H1 (cell line): Measurements from ENCODE around the gene ARHGEF1. TPM values are rescaled to one million over a fixed set of nuclear protein-coding genes. Genes with fewer than 3 reads are reported as not detected.

Source experiments
- CTCF ChIA-PET: fragments of 300-600 bp; sonication (Branson Sonifier 250); formaldehyde crosslinking; loops from one replicate; lab custom pipeline; 2021; ENCODE audit not compliant: partially characterized antibody; lab: Charles Lee
- POLR2A ChIA-PET: fragments of 300-600 bp; sonication (Branson Sonifier 250); formaldehyde crosslinking; loops from one replicate; lab custom pipeline; 2021; ENCODE audit warnings: inconsistent platforms; ENCODE audit not compliant: partially characterized antibody; lab: Charles Lee
- DNase-seq, 2 experiments: peaks; one replicate each; pipeline versions ENCODE4 v3.0.0 to v3.0.0-alpha.2; 2010 to 2022; ENCODE audit warnings: low spot score in 2 of 2, low read depth in 1 of 2, mixed read lengths in 1 of 2
- FAIRE-seq: peaks from 2 replicates; lab custom pipeline; 2011; peaks lifted over from hg19 to GRCh38; lab: Jason Lieb, UNC
- H2AFZ ChIP-seq: 2 replicates; pipeline ENCODE4 v1.8.1; 2012; ENCODE audit warnings: low read length, inconsistent platforms
- H2AK5ac ChIP-seq: 2 replicates; pipeline ENCODE4 v1.6.1; 2013; ENCODE audit warnings: low read depth, low read length
- H2BK120ac ChIP-seq: replicated peaks from 2 replicates; pipeline ENCODE3; 2013; ENCODE audit warnings: low read depth, low read length, inconsistent platforms
- H2BK12ac ChIP-seq: 2 replicates; pipeline ENCODE4 v1.6.1; 2013; ENCODE audit warnings: low read depth, low read length
- H2BK15ac ChIP-seq: 2 replicates; pipeline ENCODE4 v1.6.1; 2013; ENCODE audit warnings: low read length
- H2BK20ac ChIP-seq: 2 replicates; pipeline ENCODE4 v1.6.1; 2013; ENCODE audit warnings: low read length
- H2BK5ac ChIP-seq: 2 replicates; pipeline ENCODE4 v1.6.1; 2013; ENCODE audit warnings: low read depth, low read length
- H3K14ac ChIP-seq: 2 replicates; pipeline ENCODE4 v1.6.1; 2013; ENCODE audit warnings: inconsistent platforms; ENCODE audit not compliant: insufficient read length
- H3K18ac ChIP-seq: 2 replicates; pipeline ENCODE4 v1.6.1; 2013; ENCODE audit warnings: low read length; ENCODE audit errors: extremely low read depth
- H3K23ac ChIP-seq: 2 replicates; pipeline ENCODE4 v1.6.1; 2013; ENCODE audit warnings: inconsistent platforms; ENCODE audit not compliant: insufficient read length
- H3K23me2 ChIP-seq: 2 replicates; pipeline ENCODE4 v1.6.1; 2013; ENCODE audit warnings: low read depth, low read length
- H3K27ac ChIP-seq: 2 replicates; pipeline ENCODE4 v1.6.1; 2011; ENCODE audit warnings: low read depth, low read length, inconsistent platforms
- H3K27me3 ChIP-seq, 4 experiments: replicated peaks in 1 of 4; 1 replicate in 1 of 4; 2 replicates in 3 of 4; pipeline versions ENCODE4 v1.6.1 to v1.8.1; 2011 to 2013; ENCODE audit warnings: low read length in 3 of 4, mild to moderate bottlenecking in 3 of 4, inconsistent platforms in 2 of 4, mixed read lengths in 2 of 4, moderate library complexity in 1 of 4; ENCODE audit not compliant: control insufficient read depth in 3 of 4, insufficient read depth in 3 of 4; ENCODE audit errors: extremely low read depth in 1 of 4
- H3K36me3 ChIP-seq, 4 experiments: 2 replicates each; pipeline versions ENCODE4 v1.6.1 to v1.8.1; 2011 to 2013; ENCODE audit warnings: mild to moderate bottlenecking in 4 of 4, low read length in 3 of 4, moderate library complexity in 2 of 4, control low read depth in 1 of 4, inconsistent platforms in 1 of 4; ENCODE audit not compliant: insufficient read depth in 4 of 4, control insufficient read depth in 2 of 4
- H3K4ac ChIP-seq: replicated peaks from 2 replicates; pipeline ENCODE3; 2013; ENCODE audit warnings: low read length, low read depth, mixed read lengths, inconsistent platforms; ENCODE audit not compliant: insufficient read length
- H3K4me1 ChIP-seq, 4 experiments: replicated peaks in 1 of 4; 1 replicate in 1 of 4; 2 replicates in 3 of 4; pipeline versions ENCODE4 v1.6.1 to v1.8.1; 2011 to 2013; ENCODE audit warnings: low read length in 3 of 4, inconsistent platforms in 2 of 4, mixed read lengths in 1 of 4; ENCODE audit not compliant: insufficient read depth in 4 of 4, control insufficient read depth in 3 of 4
- H3K4me2 ChIP-seq, 2 experiments: 2 replicates each; pipeline versions ENCODE4 v1.6.1 to v1.8.1; 2011 to 2013; ENCODE audit warnings: low read depth in 2 of 2, low read length in 2 of 2, control low read depth in 1 of 2, inconsistent platforms in 1 of 2, mild to moderate bottlenecking in 1 of 2; ENCODE audit not compliant: insufficient read depth in 1 of 2
- H3K4me3 ChIP-seq, 4 experiments: fragments of 200-600, 300-600 bp in 1 of 4; sonication (generic), shearing (Covaris generic), sonication (Bioruptor Twin) in 1 of 4; 2 replicates each; pipeline versions ENCODE4 v1.5.1 to v1.8.1; 2011 to 2016; ENCODE audit warnings: low read length in 4 of 4, low read depth in 3 of 4, control low read depth in 2 of 4, inconsistent platforms in 2 of 4, mild to moderate bottlenecking in 2 of 4, mixed read lengths in 1 of 4, moderate library complexity in 1 of 4; ENCODE audit not compliant: insufficient read depth in 2 of 4; ENCODE audit errors: extremely low read depth in 1 of 4
- H3K56ac ChIP-seq: replicated peaks from 2 replicates; pipeline ENCODE3; 2013; ENCODE audit warnings: low read depth, mild to moderate bottlenecking, mixed read lengths, low read length, inconsistent platforms; ENCODE audit not compliant: insufficient read length
- H3K79me1 ChIP-seq: 2 replicates; pipeline ENCODE4 v1.6.1; 2013; ENCODE audit warnings: low read depth, low read length, control low read depth
- H3K79me2 ChIP-seq, 2 experiments: 2 replicates each; pipeline versions ENCODE4 v1.6.1 to v1.8.1; 2012 to 2013; ENCODE audit warnings: low read length in 2 of 2, mild to moderate bottlenecking in 2 of 2, inconsistent platforms in 1 of 2; ENCODE audit not compliant: insufficient read depth in 2 of 2, control insufficient read depth in 1 of 2
- H3K9ac ChIP-seq, 4 experiments: replicated peaks in 1 of 4; 1 replicate in 1 of 4; 2 replicates in 3 of 4; pipeline versions ENCODE4 v1.6.1 to v1.8.1; 2011 to 2013; ENCODE audit warnings: low read depth in 3 of 4, low read length in 3 of 4, control low read depth in 2 of 4, mild to moderate bottlenecking in 2 of 4, moderate library complexity in 2 of 4, inconsistent platforms in 1 of 4; ENCODE audit errors: extremely low read depth in 1 of 4
- H3K9me3 ChIP-seq, 2 experiments: 2 replicates each; pipeline versions ENCODE4 v1.6.1 to v1.8.1; 2012 to 2013; ENCODE audit warnings: mild to moderate bottlenecking in 2 of 2, moderate library complexity in 2 of 2, control low read depth in 1 of 2, inconsistent platforms in 1 of 2, low read depth in 1 of 2, low read length in 1 of 2, mixed read lengths in 1 of 2; ENCODE audit not compliant: insufficient read depth in 2 of 2
- H4K20me1 ChIP-seq, 2 experiments: replicated peaks in 1 of 2; 2 replicates each; pipeline versions ENCODE3 to v1.8.1; 2011 to 2013; ENCODE audit warnings: inconsistent platforms in 2 of 2, low read length in 2 of 2, mild to moderate bottlenecking in 1 of 2; ENCODE audit not compliant: insufficient read depth in 2 of 2, control insufficient read depth in 1 of 2
- H4K5ac ChIP-seq: 2 replicates; pipeline ENCODE4 v1.6.1; 2013; ENCODE audit warnings: low read length, low read depth, mixed read lengths, inconsistent platforms; ENCODE audit not compliant: insufficient read length
- H4K8ac ChIP-seq: 2 replicates; pipeline ENCODE4 v1.8.0; 2013; ENCODE audit warnings: mild to moderate bottlenecking, moderate library complexity, low read length, inconsistent platforms; ENCODE audit not compliant: insufficient read depth; ENCODE audit errors: extremely low read depth
- H4K91ac ChIP-seq: replicated peaks from 2 replicates; pipeline ENCODE3; 2013; ENCODE audit warnings: low read length, mixed read lengths, inconsistent platforms; ENCODE audit not compliant: insufficient read length
- JUN ChIP-seq: IDR thresholded peaks from 2 replicates; pipeline ENCODE4 v1.6.1; 2011; ENCODE audit warnings: low read depth, mild to moderate bottlenecking, improper control_type of control experiment, low read length
- NRF1 ChIP-seq: IDR thresholded peaks from 2 replicates; pipeline ENCODE4 v1.6.1; 2011; ENCODE audit warnings: mild to moderate bottlenecking, low read depth, low read length, improper control_type of control experiment
- POLR2A ChIP-seq, 2 experiments: IDR thresholded peaks; 1 replicate in 1 of 2; 2 replicates in 1 of 2; pipeline ENCODE4 v1.6.1; 2011; ENCODE audit warnings: low read depth in 2 of 2, low read length in 2 of 2, mild to moderate bottlenecking in 2 of 2; ENCODE audit errors: control extremely low read depth in 1 of 2
- RAD21 ChIP-seq, 2 experiments: IDR thresholded peaks in 1 of 2; conservative IDR thresholded peaks in 1 of 2; 2 replicates each; pipeline ENCODE4 v1.6.1; 2011; ENCODE audit warnings: low read depth in 2 of 2, low read length in 2 of 2, improper control_type of control experiment in 1 of 2, inconsistent platforms in 1 of 2, mild to moderate bottlenecking in 1 of 2, moderate library complexity in 1 of 2
- SIX5 ChIP-seq: IDR thresholded peaks from 2 replicates; pipeline ENCODE4 v1.6.1; 2011; ENCODE audit warnings: mild to moderate bottlenecking, low read depth, low read length
- SP4 ChIP-seq: IDR thresholded peaks from 2 replicates; pipeline ENCODE4 v1.6.1; 2012; ENCODE audit warnings: low read length, inconsistent platforms
- SUZ12 ChIP-seq: fragments of 200-600 bp; sonication (generic); IDR thresholded peaks from 2 replicates; pipeline ENCODE4 v1.6.1; 2012; ENCODE audit warnings: mild to moderate bottlenecking, inconsistent platforms, low read length, moderate library complexity, mixed read lengths
- whole genome bisulfite sequencing, 2 experiments: shearing (Covaris generic) in 1 of 2; methylation state at CpG; one replicate each; pipeline versions ENCODE4 v1.1.6 to v1.1.7; 2013 to 2015; ENCODE audit warnings: low lambda C conversion rate in 2 of 2, mixed read lengths in 2 of 2, inconsistent platforms in 1 of 2, low coverage in 1 of 2, missing lambda C conversion rate in 1 of 2; ENCODE audit not compliant: insufficient replicate concordance in 2 of 2, insufficient coverage in 1 of 2, insufficient read length in 1 of 2; ENCODE audit errors: extremely low coverage in 1 of 2, missing lambda C conversion rate in 1 of 2; 5-methylcytosine and 5-hydroxymethylcytosine counted together
- polyA plus RNA-seq, 7 experiments: library from polyadenylated mRNA; depleted of rRNA in 3 of 7; stranded (reverse) in 5 of 7; unstranded in 2 of 7; fragments of >200 nt in 5 of 7; fragments of 200-250 nt in 2 of 7; gene quantifications; 1 replicate in 5 of 7; 2 replicates in 1 of 7; 4 replicates in 1 of 7; pipeline versions ENCODE4 v1.2.1 to v1.2.3, GENCODE V29; 2011 to 2013; ENCODE audit warnings: missing spikeins in 2 of 7, mixed read lengths in 2 of 7
- total RNA-seq: library from RNA; stranded (reverse); fragmentation: NEBNext Ultra II Directional; extraction: Animal tissue kit (Norgen Biotek cat#: 25700); gene quantifications from 2 replicates; pipeline ENCODE4 v1.2.1, GENCODE V29; 2021
- TF ChIP-seq, protein P1 (sequence below): IDR thresholded peaks from 2 replicates; pipeline ENCODE4 v1.6.1; 2012; ENCODE audit warnings: inconsistent platforms
- TF ChIP-seq, protein P2 (sequence below): IDR thresholded peaks from 2 replicates; pipeline ENCODE4 v1.6.1; 2012; ENCODE audit warnings: low read length, inconsistent platforms
- TF ChIP-seq, protein P3 (sequence below): IDR thresholded peaks from 2 replicates; pipeline ENCODE4 v1.6.1; 2011; ENCODE audit warnings: low read depth, mild to moderate bottlenecking, low read length; ENCODE audit not compliant: insufficient read depth

ARHGEF1 gene
- total and polyA plus RNA-seq, 2 of the 8 experiments (the other 6 are each of a cell fraction or from before 2014, with no cell fraction given): 23.0 to 49.0 TPM

DNA sequence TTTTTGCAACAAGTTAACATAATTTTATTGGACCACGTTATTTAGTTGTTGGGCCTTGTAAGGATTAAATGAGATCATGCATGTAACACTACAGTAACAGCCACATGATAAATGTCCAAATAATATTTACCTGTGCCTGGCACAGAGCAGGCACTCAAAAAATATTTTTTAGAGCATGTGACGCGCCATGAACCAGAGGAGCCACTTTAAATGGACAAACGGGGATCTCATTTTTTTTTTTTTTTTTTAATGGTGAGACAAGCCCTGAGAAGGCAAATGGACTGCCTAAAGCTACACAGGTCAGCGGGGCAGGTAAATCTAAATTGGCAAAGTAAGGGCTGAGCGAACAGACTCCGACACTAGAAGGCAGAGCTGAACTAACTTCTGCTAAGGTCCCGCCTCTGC lies 23.8 kb upstream of the ARHGEF1 start:
- Histone ChIP-seq H3K23ac (no peak overlapping the region), H3K56ac (no peak overlapping the region)
- WGBS, 2 experiments: 8% methylated on average over 8 of the region's 8 CpGs; no CpG with 5 or more reads in 1 of the 2 experiments
- TF ChIP-seq, protein P1, sequence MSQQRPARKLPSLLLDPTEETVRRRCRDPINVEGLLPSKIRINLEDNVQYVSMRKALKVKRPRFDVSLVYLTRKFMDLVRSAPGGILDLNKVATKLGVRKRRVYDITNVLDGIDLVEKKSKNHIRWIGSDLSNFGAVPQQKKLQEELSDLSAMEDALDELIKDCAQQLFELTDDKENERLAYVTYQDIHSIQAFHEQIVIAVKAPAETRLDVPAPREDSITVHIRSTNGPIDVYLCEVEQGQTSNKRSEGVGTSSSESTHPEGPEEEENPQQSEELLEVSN: no peak
- TF ChIP-seq SP4: no peak
- TF ChIP-seq SIX5: no peak
- TF ChIP-seq POLR2A (IDR thresholded peaks at IDR 0.05; ENCODE audit: control extremely low read depth in 1 of 2, low read depth in 2 of 2, low read length in 2 of 2): peak in 1 of 2 experiments; percentile 24; a peak in 2 of 3 replicates
- TF ChIP-seq NRF1: no peak
- no peak for TF ChIP-seq SUZ12
- TF ChIP-seq, protein P2, sequence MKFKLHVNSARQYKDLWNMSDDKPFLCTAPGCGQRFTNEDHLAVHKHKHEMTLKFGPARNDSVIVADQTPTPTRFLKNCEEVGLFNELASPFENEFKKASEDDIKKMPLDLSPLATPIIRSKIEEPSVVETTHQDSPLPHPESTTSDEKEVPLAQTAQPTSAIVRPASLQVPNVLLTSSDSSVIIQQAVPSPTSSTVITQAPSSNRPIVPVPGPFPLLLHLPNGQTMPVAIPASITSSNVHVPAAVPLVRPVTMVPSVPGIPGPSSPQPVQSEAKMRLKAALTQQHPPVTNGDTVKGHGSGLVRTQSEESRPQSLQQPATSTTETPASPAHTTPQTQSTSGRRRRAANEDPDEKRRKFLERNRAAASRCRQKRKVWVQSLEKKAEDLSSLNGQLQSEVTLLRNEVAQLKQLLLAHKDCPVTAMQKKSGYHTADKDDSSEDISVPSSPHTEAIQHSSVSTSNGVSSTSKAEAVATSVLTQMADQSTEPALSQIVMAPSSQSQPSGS: no peak
- TF ChIP-seq RAD21 (IDR thresholded peaks at IDR 0.05 in 1 of 2, conservative IDR thresholded peaks at IDR 0.05 in 1 of 2; ENCODE audit: low read depth in 2 of 2, low read length in 2 of 2): peak in 1 of 2 experiments; percentile 25; a peak in 3 of 4 replicates
- TF ChIP-seq, protein P3, sequence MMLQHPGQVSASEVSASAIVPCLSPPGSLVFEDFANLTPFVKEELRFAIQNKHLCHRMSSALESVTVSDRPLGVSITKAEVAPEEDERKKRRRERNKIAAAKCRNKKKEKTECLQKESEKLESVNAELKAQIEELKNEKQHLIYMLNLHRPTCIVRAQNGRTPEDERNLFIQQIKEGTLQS: no peak
- no peak for TF ChIP-seq JUN

More for the DNA sequence above, 23.8 kb upstream of the ARHGEF1 start:
- POLR2A ChIA-PET: interaction anchor here (0.7 to 7.9 kb wide), 18 partner anchors 9 to 1199 kb away, joined by 3 to 200 read pairs (median 6); partner anchors contain the start of genes ARHGEF1, CD79A and DMAC2
- H3K4ac ChIP-seq: no peak overlapping the region
- CTCF ChIA-PET: interaction anchor here (1.0 to 2.7 kb wide), 7 partner anchors 9 to 106 kb away, joined by 3 to 12 read pairs (median 5); partner anchors contain the start of gene RABAC1
- H3K36me3 ChIP-seq: peaks cover 31 to 38% (median 34%) of the 10 kb centered on the region in 4 experiments
- peaks cover 6% of the 10 kb centered on the region for H3K23me2 ChIP-seq
- no peak overlapping the region for H2BK120ac ChIP-seq
- H3K4me3 ChIP-seq: peak overlapping the region in 3 of 4 experiments; percentile 3 to 99 (median 48); a peak in 5 of 8 replicates
- no peak overlapping the region for H3K18ac ChIP-seq
- H3K27me3 ChIP-seq: no peaks in the 10 kb centered on the region
- no peak overlapping the region for H3K14ac ChIP-seq
- no peak overlapping the region for H4K91ac ChIP-seq
- FAIRE-seq (peak; percentile 90), DNase-seq (no peak)
- peaks cover 22 to 41% of the 10 kb centered on the region in 2 experiments for H3K79me2 ChIP-seq
- H3K4me2 ChIP-seq: peak overlapping the region; percentile 36 to 92; a peak in 3 of 4 replicates
- H2BK5ac ChIP-seq: no peak overlapping the region; the same call in 1 of the 2 replicates
- H3K9ac ChIP-seq: peak overlapping the region in 1 of 4 experiments; percentile 2; a peak in 1 of 7 replicates
- peaks cover 3 to 22% (median 12%) of the 10 kb centered on the region in 4 experiments for H3K4me1 ChIP-seq
- H3K9me3 ChIP-seq: no peaks in the 10 kb centered on the region
- no peak overlapping the region for H2BK20ac ChIP-seq
- no peak overlapping the region for H2AFZ ChIP-seq
- no peak overlapping the region for H4K5ac ChIP-seq
- no peak overlapping the region for H2AK5ac ChIP-seq
- H4K8ac ChIP-seq: no peak overlapping the region
- no peak overlapping the region; the same call in 1 of the 2 replicates for H3K27ac ChIP-seq
- H3K79me1 ChIP-seq: peaks cover 13% of the 10 kb centered on the region
- H2BK15ac ChIP-seq: no peak overlapping the region
- no peak overlapping the region for H2BK12ac ChIP-seq
- peaks cover 11 to 16% of the 10 kb centered on the region in 2 experiments for H4K20me1 ChIP-seq
